Uterus (tissue), 4 donors: ENCODE data around the gene JAK2. TPM values are rescaled to one million over a fixed set of nuclear protein-coding genes. Genes with fewer than 3 reads are reported as not detected.

Experiments used
- DNase-seq, 2 donors: peaks; one replicate each; pipeline ENCODE4 v3.0.0-alpha.2; 2019 to 2020
- H3K27ac ChIP-seq, 2 donors: fragments of 200-600 bp; sonication (generic); 1 replicate in 1 of 2; 2 replicates in 1 of 2; pipeline ENCODE4 v1.5.1; 2016 to 2018
- H3K27me3 ChIP-seq, 2 donors: fragments of 200-600 bp; sonication (generic); one replicate each; pipeline ENCODE4 v1.5.1; 2018 to 2019; ENCODE audit warnings: control low read depth in 1 of 2
- H3K36me3 ChIP-seq, 2 donors: fragments of 200-600 bp; sonication (generic); one replicate each; pipeline ENCODE4 v1.5.1; 2019; ENCODE audit warnings: control low read depth in 1 of 2
- H3K4me1 ChIP-seq, 2 donors: fragments of 200-600 bp; sonication (generic); one replicate each; pipeline ENCODE4 v1.5.1; 2018 to 2019; ENCODE audit warnings: control low read depth in 1 of 2
- H3K4me3 ChIP-seq, 2 donors: fragments of 200-600 bp; sonication (generic); 1 replicate in 1 of 2; 2 replicates in 1 of 2; pipeline ENCODE4 v1.5.1; 2018 to 2019; ENCODE audit warnings: mild to moderate bottlenecking in 1 of 2
- H3K9me3 ChIP-seq, 2 donors: fragments of 200-600 bp; sonication (generic); one replicate each; pipeline ENCODE4 v1.5.1; 2019; ENCODE audit warnings: control low read depth in 1 of 2
- POLR2A ChIP-seq, 2 donors: fragments of 450-650 bp; IDR thresholded peaks; one replicate each; pipeline ENCODE4 v1.6.1; 2016; ENCODE audit warnings: antibody characterized with exemption in 2 of 2, mild to moderate bottlenecking in 1 of 2, moderate library complexity in 1 of 2
- intact Hi-C: fragments of 100-400 bp; cut with DNase I; formaldehyde crosslinking; loops from one replicate; pipeline ENCODE4 v1.15.1; 2023; ENCODE audit warnings: low total_unique reads
- total RNA-seq, 4 donors: library from RNA; depleted of rRNA in 3 of 4; stranded (reverse); fragments of >200 nt in 3 of 4; gene quantifications; one replicate each; pipeline versions ENCODE4 v1.1.0 to v1.2.4, GENCODE V29; 2014 to 2023
- TF ChIP-seq, protein P1 (sequence below), 4 experiments: fragments of 200-600 bp in 2 of 4; fragments of 450-650 bp in 2 of 4; sonication (generic) in 2 of 4; IDR thresholded peaks; one replicate each; pipeline ENCODE4 v1.5.1; 2016 to 2019; ENCODE audit warnings: antibody characterized with exemption in 4 of 4, mild to moderate bottlenecking in 2 of 4, moderate library complexity in 1 of 4
- donor health status: DM: yes; HTN: yes; CAD: no.

Gene JAK2
- total RNA-seq, 4 donors from 2014 or later: 12.8 to 47.1 (median 26.5) TPM

DNA sequence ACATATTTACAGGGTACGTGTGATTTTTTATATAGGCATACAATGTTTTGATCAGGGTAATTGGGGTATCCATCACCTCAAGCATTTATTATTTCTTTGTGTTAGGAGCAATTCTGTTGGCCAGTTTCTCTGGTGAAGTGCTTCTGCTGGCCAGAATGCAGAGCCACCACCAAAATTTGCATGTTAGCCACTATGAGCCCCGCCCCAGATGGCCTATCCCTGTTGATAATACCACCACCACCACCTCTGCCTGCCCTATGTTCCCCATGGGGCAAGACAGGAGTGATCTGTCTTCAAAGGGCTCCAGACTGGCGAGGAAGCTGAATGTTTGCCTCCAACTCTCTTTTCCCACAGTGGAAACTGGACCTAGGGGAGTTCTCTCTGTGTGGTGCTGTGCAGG lies 26.0 kb upstream of the JAK2 start:
- no peaks in the 10 kb centered on the region for H3K4me1 ChIP-seq
- H3K36me3 ChIP-seq: no peaks in the 10 kb centered on the region
- no peak for DNase-seq
- no peak overlapping the region for H3K4me3 ChIP-seq
- H3K27ac ChIP-seq: no peak overlapping the region
- no peaks in the 10 kb centered on the region for H3K27me3 ChIP-seq
- TF ChIP-seq, protein P1, sequence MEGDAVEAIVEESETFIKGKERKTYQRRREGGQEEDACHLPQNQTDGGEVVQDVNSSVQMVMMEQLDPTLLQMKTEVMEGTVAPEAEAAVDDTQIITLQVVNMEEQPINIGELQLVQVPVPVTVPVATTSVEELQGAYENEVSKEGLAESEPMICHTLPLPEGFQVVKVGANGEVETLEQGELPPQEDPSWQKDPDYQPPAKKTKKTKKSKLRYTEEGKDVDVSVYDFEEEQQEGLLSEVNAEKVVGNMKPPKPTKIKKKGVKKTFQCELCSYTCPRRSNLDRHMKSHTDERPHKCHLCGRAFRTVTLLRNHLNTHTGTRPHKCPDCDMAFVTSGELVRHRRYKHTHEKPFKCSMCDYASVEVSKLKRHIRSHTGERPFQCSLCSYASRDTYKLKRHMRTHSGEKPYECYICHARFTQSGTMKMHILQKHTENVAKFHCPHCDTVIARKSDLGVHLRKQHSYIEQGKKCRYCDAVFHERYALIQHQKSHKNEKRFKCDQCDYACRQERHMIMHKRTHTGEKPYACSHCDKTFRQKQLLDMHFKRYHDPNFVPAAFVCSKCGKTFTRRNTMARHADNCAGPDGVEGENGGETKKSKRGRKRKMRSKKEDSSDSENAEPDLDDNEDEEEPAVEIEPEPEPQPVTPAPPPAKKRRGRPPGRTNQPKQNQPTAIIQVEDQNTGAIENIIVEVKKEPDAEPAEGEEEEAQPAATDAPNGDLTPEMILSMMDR (IDR thresholded peaks at IDR 0.05): no peak
- TF ChIP-seq POLR2A (IDR thresholded peaks at IDR 0.05): no peak
- H3K9me3 ChIP-seq: peaks cover 0 to 7% of the 10 kb centered on the region in 2 donors
- intact Hi-C loops: no loop called here

DNA sequence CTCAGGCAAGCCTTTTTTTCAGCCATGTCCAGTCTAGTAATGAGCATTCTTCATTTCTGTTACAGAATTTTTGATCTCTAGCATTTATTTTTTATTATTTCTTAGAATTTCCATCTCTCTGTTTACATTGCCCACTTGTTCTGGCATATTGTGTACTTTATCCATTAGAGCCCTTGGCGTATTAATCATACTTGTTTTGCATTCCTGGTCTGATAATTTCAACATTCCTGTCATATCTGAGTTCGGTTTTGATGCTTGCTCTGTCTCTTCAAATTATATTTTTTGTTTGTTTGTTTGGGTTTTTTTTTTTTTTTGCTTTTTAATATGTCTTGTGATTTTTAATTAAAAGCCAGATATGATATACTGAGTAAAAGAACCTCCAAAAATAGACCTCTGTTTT lies 23.0 kb upstream of the JAK2 start:
- Histone ChIP-seq H3K4me3 (no peak overlapping the region), H3K27ac (no peak overlapping the region), H3K9me3 (peaks cover 0 to 9% of the 10 kb centered on the region in 2 donors), H3K4me1 (no peaks in the 10 kb centered on the region), H3K36me3 (no peaks in the 10 kb centered on the region), H3K27me3 (no peaks in the 10 kb centered on the region)
- intact Hi-C loops: no loop called here
- no peak for DNase-seq
- no peak for TF ChIP-seq POLR2A (IDR thresholded peaks at IDR 0.05)
- TF ChIP-seq, protein P1 (IDR thresholded peaks at IDR 0.05): no peak

- no peak for TF ChIP-seq POLR2A (IDR thresholded peaks at IDR 0.05)
- TF ChIP-seq, protein P1 (IDR thresholded peaks at IDR 0.05): no peak
These were observed 20.5 kb upstream of the JAK2 start for GRCh38 chr9:4964540-4964939.

DNA sequence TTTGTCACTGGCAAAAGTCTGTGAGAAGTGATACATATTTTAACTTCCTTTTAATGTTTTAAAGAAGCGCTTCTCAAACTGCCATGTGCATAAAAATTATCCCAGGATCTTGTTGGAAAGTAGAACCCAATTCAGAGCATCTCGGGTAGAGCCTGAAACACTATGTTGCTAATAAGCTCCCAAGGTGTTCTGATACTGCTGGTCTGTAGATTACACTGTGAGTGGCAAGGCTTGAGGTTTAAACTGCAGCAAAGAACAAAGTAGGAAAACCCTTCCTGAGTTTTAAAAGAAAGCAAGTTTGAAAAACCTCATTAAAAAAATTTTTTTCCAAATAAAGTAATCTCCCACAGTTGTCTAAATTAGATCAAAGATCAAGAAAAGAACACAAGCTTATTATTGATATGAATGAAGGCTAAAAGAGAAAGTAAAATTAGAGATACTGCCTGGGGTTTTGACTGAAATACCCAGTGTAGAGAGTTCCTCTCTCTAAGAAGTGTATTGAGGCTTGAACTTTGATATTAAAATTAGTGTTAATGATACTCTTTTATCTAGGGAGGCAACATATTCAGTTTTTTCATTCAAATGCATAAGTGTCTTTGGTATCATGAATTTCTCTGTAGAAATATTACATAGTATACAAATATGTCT lies 19.8 kb upstream of the JAK2 start:
- intact Hi-C loops: no loop called here
- no peak for TF ChIP-seq POLR2A (IDR thresholded peaks at IDR 0.05)
- TF ChIP-seq, protein P1 (IDR thresholded peaks at IDR 0.05): no peak
- no peaks in the 10 kb centered on the region for H3K4me1 ChIP-seq
- H3K4me3 ChIP-seq: no peak overlapping the region
- H3K27me3 ChIP-seq: no peaks in the 10 kb centered on the region
- no peak for DNase-seq
- no peak overlapping the region for H3K27ac ChIP-seq
- peaks cover 0 to 9% of the 10 kb centered on the region in 2 donors for H3K9me3 ChIP-seq
- H3K36me3 ChIP-seq: no peaks in the 10 kb centered on the region

More at GRCh38 chr9:4964540-4964939, 20.5 kb upstream of the JAK2 start:
- no peaks in the 10 kb centered on the region for H3K4me1 ChIP-seq
- DNase-seq: no peak
- peaks cover 0 to 9% of the 10 kb centered on the region in 2 donors for H3K9me3 ChIP-seq
- H3K27me3 ChIP-seq: no peaks in the 10 kb centered on the region
- intact Hi-C loops: no loop called here
- H3K4me3 ChIP-seq: no peak overlapping the region
- no peaks in the 10 kb centered on the region for H3K36me3 ChIP-seq
- no peak overlapping the region for H3K27ac ChIP-seq

- intact Hi-C loops: no loop called here
- Histone ChIP-seq H3K4me3 (no peak overlapping the region), H3K27ac (no peak overlapping the region), H3K9me3 (peaks cover 0 to 9% of the 10 kb centered on the region in 2 donors), H3K36me3 (no peaks in the 10 kb centered on the region), H3K27me3 (no peaks in the 10 kb centered on the region), H3K4me1 (no peaks in the 10 kb centered on the region)
- DNase-seq: no peak
- no peak for TF ChIP-seq POLR2A (IDR thresholded peaks at IDR 0.05)
- TF ChIP-seq, protein P1 (IDR thresholded peaks at IDR 0.05): no peak
These were observed 17.5 kb upstream of the JAK2 start for GRCh38 chr9:4967523-4967922.
